Measurements from ENCODE around the gene HDAC7.

The HDAC7 gene

DNA sequence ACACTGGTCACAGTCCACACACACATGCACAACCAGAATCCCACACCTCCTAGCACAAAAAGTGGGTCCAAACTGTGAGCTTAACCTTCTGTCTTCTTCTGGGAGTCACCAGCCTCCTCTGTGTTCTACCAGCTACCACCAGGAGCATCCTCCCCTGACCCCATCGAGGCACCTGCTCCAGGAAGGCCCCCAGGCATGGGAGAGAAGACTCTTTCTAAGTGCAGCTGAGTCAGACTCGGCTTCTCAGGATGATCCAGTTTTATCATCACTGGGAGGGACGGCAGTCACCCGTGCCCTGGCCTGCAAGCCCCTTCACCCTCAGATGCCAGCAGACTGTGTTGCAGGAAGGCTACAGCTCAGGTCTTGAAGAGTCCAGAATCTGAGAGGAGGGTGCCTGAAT, 86.6 kb downstream of the HDAC7 start:
- no peak for DNase-seq (ENCODE audit: low read depth in 1 of 2, low spot score in 1 of 2)
